Ascending aorta (tissue), 2 donors: ENCODE data around the gene ANKRD33B. TPM values are rescaled to one million over a fixed set of nuclear protein-coding genes. Genes with fewer than 3 reads are reported as not detected.

ENCODE experiments used
- DNase-seq, 2 donors: peaks; one replicate each; pipeline ENCODE4 v3.0.0-alpha.2; 2019; ENCODE audit warnings: low spot score in 2 of 2
- H3K27ac ChIP-seq, 2 donors: fragments of 200-600 bp; sonication (generic); one replicate each; pipeline ENCODE4 v1.5.1; 2016 to 2017; ENCODE audit warnings: mild to moderate bottlenecking in 1 of 2
- H3K27me3 ChIP-seq: fragments of 200-600 bp; sonication (generic); one replicate; pipeline ENCODE4 v1.5.1; 2017
- H3K36me3 ChIP-seq, 2 donors: fragments of 200-600 bp; sonication (generic); one replicate each; pipeline ENCODE4 v1.5.1; 2016
- H3K4me1 ChIP-seq, 2 donors: fragments of 200-600 bp; sonication (generic); one replicate each; pipeline ENCODE4 v1.5.1; 2016 to 2017; ENCODE audit warnings: mild to moderate bottlenecking in 1 of 2
- H3K4me3 ChIP-seq, 2 donors: fragments of 200-600 bp; sonication (generic); one replicate each; pipeline ENCODE4 v1.5.1; 2016 to 2017; ENCODE audit warnings: mild to moderate bottlenecking in 1 of 2
- H3K9me3 ChIP-seq, 2 donors: fragments of 200-600 bp; sonication (generic); one replicate each; pipeline ENCODE4 v1.5.1; 2016
- CTCF ChIP-seq, 3 experiments: fragments of 200-600 bp in 2 of 3; fragments of 450-650 bp in 1 of 3; sonication (generic) in 2 of 3; IDR thresholded peaks; one replicate each; pipeline ENCODE4 v1.5.1; 2016 to 2019; ENCODE audit warnings: antibody characterized with exemption in 3 of 3, mild to moderate bottlenecking in 1 of 3, moderate library complexity in 1 of 3
- intact Hi-C: fragments of 100-400 bp; cut with DNase I; formaldehyde crosslinking; loops from one replicate; pipeline ENCODE4 v1.15.1; 2023
- total RNA-seq: library from RNA; depleted of rRNA; stranded (reverse); fragments of >200 nt; gene quantifications from one replicate; pipeline ENCODE4 v1.1.0, GENCODE V29; 2016

The ANKRD33B gene
- total RNA-seq, 1 donor from 2014 or later: 7.2 TPM

DNA sequence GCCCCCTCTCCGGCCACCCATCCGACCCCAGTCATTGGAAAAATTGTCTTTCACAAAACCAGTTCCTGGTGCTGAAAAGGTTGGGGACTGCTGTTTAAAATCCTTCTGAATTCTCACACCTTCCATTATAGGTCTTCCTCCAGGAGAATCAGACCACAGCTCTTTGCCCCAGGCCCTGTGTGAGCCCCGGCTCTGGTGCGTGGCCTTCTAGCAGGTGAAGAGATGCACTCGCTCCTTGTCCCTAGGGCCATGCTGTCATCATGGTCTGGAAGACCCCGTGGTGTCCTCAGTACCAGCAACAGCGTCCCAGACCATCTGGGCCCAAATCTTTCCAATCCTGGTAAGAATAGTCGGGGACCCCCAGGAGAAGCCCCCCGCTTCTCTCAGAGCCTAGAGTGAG is 101.9 kb downstream of the ANKRD33B start:
- no peak for DNase-seq
- H3K4me3 ChIP-seq: no peak overlapping the region

GRCh38 chr5:10666531-10667299 is 102.8 kb downstream of the ANKRD33B start:
- intact Hi-C loops: no loop called here
- H3K4me1 ChIP-seq: peaks cover 0 to 3% of the 10 kb centered on the region in 2 donors
- no peaks in the 10 kb centered on the region for H3K9me3 ChIP-seq
- H3K36me3 ChIP-seq: no peaks in the 10 kb centered on the region
- no peak for DNase-seq
- H3K27me3 ChIP-seq: no peaks in the 10 kb centered on the region
- no peak for TF ChIP-seq CTCF (IDR thresholded peaks at IDR 0.05)
- H3K27ac ChIP-seq: no peak overlapping the region
- no peak overlapping the region for H3K4me3 ChIP-seq

More for the DNA sequence above, 101.9 kb downstream of the ANKRD33B start:
- no peaks in the 10 kb centered on the region for H3K27me3 ChIP-seq
- H3K36me3 ChIP-seq: no peaks in the 10 kb centered on the region
- intact Hi-C loops: no loop called here
- TF ChIP-seq CTCF (IDR thresholded peaks at IDR 0.05): no peak
- peaks cover 0 to 3% of the 10 kb centered on the region in 2 donors for H3K4me1 ChIP-seq
- H3K9me3 ChIP-seq: no peaks in the 10 kb centered on the region
- H3K27ac ChIP-seq: no peak overlapping the region

GRCh38 chr5:10667431-10668057 is 103.7 kb downstream of the ANKRD33B start:
- no peak overlapping the region for H3K4me3 ChIP-seq
- no peaks in the 10 kb centered on the region for H3K9me3 ChIP-seq
- intact Hi-C loops: no loop called here
- DNase-seq: no peak
- no peak for TF ChIP-seq CTCF (IDR thresholded peaks at IDR 0.05)
- no peak overlapping the region for H3K27ac ChIP-seq
- H3K27me3 ChIP-seq: no peaks in the 10 kb centered on the region
- no peaks in the 10 kb centered on the region for H3K36me3 ChIP-seq
- H3K4me1 ChIP-seq: peaks cover 0 to 3% of the 10 kb centered on the region in 2 donors

GRCh38 chr5:10668697-10669096 is 104.8 kb downstream of the ANKRD33B start:
- Histone ChIP-seq H3K9me3 (no peaks in the 10 kb centered on the region), H3K36me3 (no peaks in the 10 kb centered on the region), H3K4me3 (no peak overlapping the region), H3K27me3 (no peaks in the 10 kb centered on the region), H3K27ac (no peak overlapping the region), H3K4me1 (peaks cover 0 to 2% of the 10 kb centered on the region in 2 donors)
- TF ChIP-seq CTCF (IDR thresholded peaks at IDR 0.05): no peak
- intact Hi-C loops: no loop called here
- no peak for DNase-seq

- intact Hi-C loops: no loop called here
- Histone ChIP-seq H3K27ac (no peak overlapping the region), H3K27me3 (no peaks in the 10 kb centered on the region), H3K36me3 (no peaks in the 10 kb centered on the region), H3K4me1 (no peaks in the 10 kb centered on the region), H3K9me3 (no peaks in the 10 kb centered on the region), H3K4me3 (no peak overlapping the region)
- DNase-seq: no peak
- TF ChIP-seq CTCF (IDR thresholded peaks at IDR 0.05): no peak
Observed at GRCh38 chr5:10669983-10670382, 106.1 kb downstream of the ANKRD33B start.
